NOMO-1 treated with DMSO at 0.1 percent for 48 hours (cell line): ENCODE data around the gene FIG4.
"Not testable (repeated sequence)": the region's sequence is repeated elsewhere in the genome, so short reads cannot be mapped to it uniquely, and the experiment has no call there.

ENCODE experiments used
- DNase-seq: peaks from one replicate; lab custom pipeline; 2025; ENCODE audit not compliant: unreplicated experiment; lab: John Stamatoyannopoulos, UW

Gene FIG4

GRCh38 chr6:109701774-109702173 lies 10.7 kb downstream of the FIG4 start:
- peak; percentile 53 for DNase-seq

DNA sequence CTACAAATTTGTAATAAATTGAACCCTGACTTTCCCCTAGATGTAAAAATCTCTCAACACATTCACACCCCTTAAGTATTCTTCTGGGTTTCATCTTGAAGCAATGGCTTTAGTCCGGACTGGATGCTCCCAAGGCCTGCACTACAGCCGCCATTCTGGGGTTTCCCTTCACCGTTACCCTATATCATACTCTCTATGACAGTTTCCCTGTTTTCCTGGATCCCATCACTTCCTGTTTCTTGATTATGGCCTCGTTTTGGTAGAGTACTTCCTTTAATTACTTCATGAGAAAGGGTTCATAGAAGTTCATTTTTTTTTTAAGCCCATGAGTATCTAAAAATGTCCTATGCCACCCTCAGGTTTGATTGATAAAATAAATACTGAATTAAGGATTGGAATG lies 11.7 kb downstream of the FIG4 start:
- peak; percentile 63 for DNase-seq

GRCh38 chr6:109705258-109705657 lies 14.2 kb downstream of the FIG4 start:
- DNase-seq: peak; percentile 91

- no peak for DNase-seq
Observed at GRCh38 chr6:109706513-109706912, 15.4 kb downstream of the FIG4 start.

GRCh38 chr6:109708099-109708498 lies 17.0 kb downstream of the FIG4 start:
- not testable (repeated sequence) for DNase-seq

DNA sequence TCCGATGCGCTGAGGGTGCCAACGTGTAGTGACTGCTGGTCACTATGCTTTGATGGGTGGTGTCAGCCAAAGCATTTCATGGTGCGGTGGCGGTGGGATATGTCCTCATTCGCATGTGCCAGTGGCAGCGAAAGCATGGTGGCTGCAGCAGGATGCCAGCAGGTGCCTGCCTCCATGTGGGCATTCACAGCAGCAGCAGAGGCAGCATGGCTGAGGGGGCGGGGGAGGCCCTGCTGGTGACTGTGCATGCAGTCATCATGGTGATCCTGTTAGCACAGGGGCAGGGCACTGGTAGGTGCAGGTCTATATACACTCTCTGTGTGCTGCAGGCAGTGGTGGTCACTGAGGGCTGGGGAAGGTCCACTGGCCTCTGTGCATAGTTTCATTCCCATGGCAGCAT lies 22.0 kb downstream of the FIG4 start:
- no peak for DNase-seq

- no peak for DNase-seq
Observed at GRCh38 chr6:109714166-109714565, 23.1 kb downstream of the FIG4 start.

GRCh38 chr6:109714611-109715010 lies 23.5 kb downstream of the FIG4 start:
- no peak for DNase-seq

DNA sequence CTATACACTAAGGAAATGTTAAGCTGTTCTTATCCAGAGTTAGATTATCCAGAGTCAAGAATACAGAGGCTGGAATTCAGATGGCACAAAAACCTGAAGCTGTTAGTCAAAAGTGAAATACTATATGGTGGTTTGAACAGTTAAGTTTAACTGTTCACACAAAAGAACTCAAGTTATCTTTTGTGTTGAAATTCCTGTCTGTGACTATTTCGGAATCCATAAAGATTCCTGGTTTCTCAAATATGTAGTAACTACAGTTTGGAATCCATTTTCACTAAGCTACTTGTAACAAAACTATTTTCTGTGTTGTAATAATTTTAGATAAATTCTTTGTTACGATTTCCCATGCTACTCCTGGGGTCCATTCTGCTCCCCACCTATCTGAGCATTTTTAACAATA lies 24.5 kb downstream of the FIG4 start:
- no peak for DNase-seq

- peak; percentile 56 for DNase-seq
Observed at GRCh38 chr6:109717971-109718370, 26.9 kb downstream of the FIG4 start.

- DNase-seq: no peak
Observed at GRCh38 chr6:109718991-109719390, 27.9 kb downstream of the FIG4 start.

DNA sequence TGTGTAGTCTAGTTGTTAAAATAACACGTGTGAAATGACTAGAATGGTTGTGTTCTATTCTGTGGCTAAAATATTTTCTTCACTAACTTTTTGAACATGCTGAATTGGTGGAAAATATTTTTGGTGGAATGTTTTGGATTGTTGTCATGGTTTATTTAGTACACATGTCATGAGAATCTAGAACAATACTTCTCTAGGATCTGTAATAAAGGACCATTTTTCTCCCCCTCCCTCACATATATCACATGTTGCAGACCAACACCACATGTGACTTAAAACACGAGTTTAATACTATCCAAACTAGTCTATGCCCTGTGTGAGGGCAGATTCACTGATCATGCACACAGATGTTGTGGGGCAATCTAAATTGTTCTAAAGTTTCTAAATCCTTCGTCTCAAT lies 29.2 kb downstream of the FIG4 start:
- no peak for DNase-seq

GRCh38 chr6:109722011-109722410 lies 30.9 kb downstream of the FIG4 start:
- no peak for DNase-seq

- no peak for DNase-seq
Observed at GRCh38 chr6:109722564-109723254, 31.6 kb downstream of the FIG4 start.

DNA sequence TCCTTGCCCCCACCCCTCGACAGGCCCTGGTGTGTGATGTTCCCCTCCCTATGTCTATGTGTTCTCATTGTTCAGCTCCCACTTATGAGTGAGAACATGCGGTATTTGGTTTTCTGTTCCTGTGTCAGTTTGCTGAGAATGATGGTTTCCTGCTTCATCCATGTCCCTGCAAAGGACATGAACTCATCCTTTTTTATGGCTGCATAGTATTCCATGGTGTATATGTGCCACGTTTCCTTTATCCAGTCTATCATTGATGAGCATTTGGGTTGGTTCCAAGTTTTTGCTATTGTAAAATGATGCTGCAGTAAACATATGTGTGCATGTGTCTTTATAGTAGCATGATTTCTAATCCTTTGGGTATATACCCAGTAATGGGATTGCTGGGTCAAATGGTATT lies 34.2 kb downstream of the FIG4 start:
- DNase-seq: not testable (repeated sequence)

- DNase-seq: no peak
Observed at GRCh38 chr6:109736273-109737025, 45.4 kb downstream of the FIG4 start.

- no peak for DNase-seq
Observed at GRCh38 chr6:109738255-109738654, 47.2 kb downstream of the FIG4 start.

- no peak for DNase-seq
Observed at GRCh38 chr6:109738667-109739066, 47.6 kb downstream of the FIG4 start.

DNA sequence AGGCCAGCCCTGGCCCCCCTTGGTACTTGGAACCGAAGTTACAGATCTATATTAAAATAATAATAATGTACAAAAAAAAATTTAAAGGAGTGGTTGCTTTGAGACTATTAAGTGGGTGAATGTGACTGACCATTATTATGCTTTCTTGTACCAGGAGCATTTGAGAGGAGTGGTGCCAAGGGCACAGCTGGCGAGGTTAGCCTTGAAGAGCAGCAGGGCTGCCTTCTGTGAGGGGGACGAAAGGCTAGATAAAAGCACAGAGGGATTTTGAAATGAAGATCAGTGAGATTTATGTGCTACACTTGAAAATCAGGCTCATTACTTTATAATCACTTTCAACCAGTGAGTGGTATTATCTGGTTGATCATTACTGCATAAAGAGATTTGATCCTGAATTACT lies 48.6 kb downstream of the FIG4 start:
- no peak for DNase-seq

- peak; percentile 30 for DNase-seq
Observed at GRCh38 chr6:109740787-109741186, 49.7 kb downstream of the FIG4 start.

DNA sequence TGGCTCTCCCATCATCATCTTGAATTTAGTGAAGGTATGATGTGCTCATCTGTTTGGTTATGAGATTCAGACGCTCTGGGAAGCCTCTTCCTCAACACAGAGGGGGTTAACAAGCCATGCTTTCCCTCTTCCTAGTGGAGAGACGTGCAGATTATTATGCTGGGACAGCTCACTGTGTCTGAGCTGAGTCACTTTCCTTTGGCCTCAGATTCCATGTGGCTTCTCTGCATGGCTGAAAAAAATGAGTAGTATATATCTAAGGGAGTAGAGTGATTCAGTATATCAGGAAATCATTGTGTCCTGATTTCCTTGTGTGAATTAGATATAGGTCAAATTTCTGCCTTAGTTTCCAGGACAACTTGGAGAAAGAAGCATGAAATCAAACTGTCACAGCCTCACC lies 52.6 kb downstream of the FIG4 start:
- no peak for DNase-seq

DNA sequence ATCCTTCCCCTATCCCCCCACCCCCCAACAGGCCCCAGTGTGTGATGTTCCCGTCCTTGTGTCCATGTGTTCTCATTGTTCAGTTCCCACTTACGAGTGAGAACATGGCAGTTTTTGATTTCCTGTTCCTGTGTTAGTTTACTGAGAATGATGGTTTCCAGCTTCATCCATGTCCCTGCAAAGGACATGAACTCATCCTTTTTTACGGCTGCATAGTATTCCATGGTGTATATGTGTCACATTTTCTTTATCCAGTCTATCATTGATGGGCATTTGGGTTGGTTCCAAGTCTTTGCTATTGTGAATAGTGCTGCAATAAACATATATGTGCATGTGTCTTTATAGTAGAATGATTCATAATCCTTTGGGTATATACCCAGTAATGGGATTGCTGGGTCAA lies 53.7 kb downstream of the FIG4 start:
- not testable (repeated sequence) for DNase-seq

DNA sequence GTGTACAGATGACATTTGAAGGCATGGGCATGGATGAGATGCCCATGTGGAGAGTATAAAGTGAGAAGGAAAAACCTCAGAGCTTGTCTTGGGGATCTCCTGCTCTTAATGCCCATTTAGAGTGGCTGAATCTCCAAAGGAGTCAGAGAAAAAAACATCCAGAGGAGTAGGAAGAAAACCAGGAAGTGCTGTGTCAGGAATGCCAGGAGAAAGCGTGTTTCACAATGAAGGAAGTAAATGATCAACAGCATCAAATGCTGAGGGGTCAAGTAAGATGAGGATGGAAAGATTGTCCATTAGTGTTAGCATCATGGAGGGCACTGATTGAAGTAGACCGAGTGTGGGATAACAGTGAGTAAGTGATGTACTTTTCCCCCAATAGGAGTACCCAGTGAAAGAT lies 56.1 kb downstream of the FIG4 start:
- no peak for DNase-seq
